Measurements from ENCODE around the gene BRCA1. TPM values are rescaled to one million over a fixed set of nuclear protein-coding genes. Genes with fewer than 3 reads are reported as not detected.
"Not testable (repeated sequence)": the region's sequence is repeated elsewhere in the genome, so short reads cannot be mapped to it uniquely, and the experiment has no call there.

The BRCA1 gene
- total and polyA plus RNA-seq, 3 donors from 2014 or later = 20.9 to 47.7 (median 28.6) TPM

- TF ChIP-seq POLR2A (IDR thresholded peaks at IDR 0.05) = no peak
- Histone ChIP-seq H3K27me3 (no peaks in the 10 kb centered on the region), H3K27ac (no peak overlapping the region), H3K4me1 (no peaks in the 10 kb centered on the region), H3K4me3 (no peak overlapping the region), H3K9me3 (no peaks in the 10 kb centered on the region), H3K36me3 (ENCODE audit: low read depth, missing control alignments) (no peaks in the 10 kb centered on the region)
- DNase-seq = no peak
- WGBS, 2 donors = 93 to 97% methylated on average over 19 of the region's 19 CpGs
- intact Hi-C loops (cut with DNase I; ENCODE audit: low total_unique reads) = no loop called here
Measured at GRCh38 chr17:43135454-43135819, 10.3 kb upstream of the BRCA1 start.

DNA sequence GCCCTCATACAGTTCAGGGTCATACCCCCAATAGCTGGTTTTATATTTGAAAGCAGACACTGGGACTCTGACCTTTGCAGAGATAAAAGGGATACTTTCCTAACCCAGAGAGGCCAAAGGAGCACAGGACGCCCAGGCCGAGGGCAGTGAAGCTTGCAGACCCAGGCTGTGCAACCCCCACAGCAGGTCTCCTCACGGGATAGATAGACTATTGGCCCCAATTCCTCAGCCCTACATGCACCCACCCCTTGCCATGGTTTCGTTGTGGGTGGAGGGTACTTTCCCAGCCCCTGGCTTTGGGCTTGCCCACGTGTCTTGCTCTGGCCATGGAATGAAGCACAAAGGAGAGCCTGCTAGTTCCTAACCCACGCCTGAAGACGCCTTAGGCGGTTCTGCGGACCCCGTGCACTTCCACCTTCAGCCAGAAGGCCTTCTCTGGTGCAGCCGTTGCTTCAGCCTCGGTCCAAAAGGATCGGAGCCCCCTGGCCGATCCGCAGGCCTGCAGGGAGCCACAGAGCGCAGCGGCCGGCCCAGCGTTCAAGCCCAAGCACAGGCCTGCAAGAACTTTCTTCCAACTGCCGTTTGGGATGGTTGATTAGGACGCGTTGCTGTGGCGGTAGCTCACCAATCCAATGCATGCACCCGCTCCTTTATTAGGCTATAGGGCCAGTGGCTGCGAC lies 9.8 kb upstream of the BRCA1 start:
- H3K27ac ChIP-seq = no peak overlapping the region
- H3K36me3 ChIP-seq (ENCODE audit: low read depth, missing control alignments) = no peaks in the 10 kb centered on the region
- H3K9me3 ChIP-seq = no peaks in the 10 kb centered on the region
- intact Hi-C loops (cut with DNase I; ENCODE audit: low total_unique reads) = no loop called here
- H3K4me3 ChIP-seq = no peak overlapping the region
- H3K27me3 ChIP-seq = no peaks in the 10 kb centered on the region
- DNase-seq = no peak
- H3K4me1 ChIP-seq = no peaks in the 10 kb centered on the region
- TF ChIP-seq, protein P1, sequence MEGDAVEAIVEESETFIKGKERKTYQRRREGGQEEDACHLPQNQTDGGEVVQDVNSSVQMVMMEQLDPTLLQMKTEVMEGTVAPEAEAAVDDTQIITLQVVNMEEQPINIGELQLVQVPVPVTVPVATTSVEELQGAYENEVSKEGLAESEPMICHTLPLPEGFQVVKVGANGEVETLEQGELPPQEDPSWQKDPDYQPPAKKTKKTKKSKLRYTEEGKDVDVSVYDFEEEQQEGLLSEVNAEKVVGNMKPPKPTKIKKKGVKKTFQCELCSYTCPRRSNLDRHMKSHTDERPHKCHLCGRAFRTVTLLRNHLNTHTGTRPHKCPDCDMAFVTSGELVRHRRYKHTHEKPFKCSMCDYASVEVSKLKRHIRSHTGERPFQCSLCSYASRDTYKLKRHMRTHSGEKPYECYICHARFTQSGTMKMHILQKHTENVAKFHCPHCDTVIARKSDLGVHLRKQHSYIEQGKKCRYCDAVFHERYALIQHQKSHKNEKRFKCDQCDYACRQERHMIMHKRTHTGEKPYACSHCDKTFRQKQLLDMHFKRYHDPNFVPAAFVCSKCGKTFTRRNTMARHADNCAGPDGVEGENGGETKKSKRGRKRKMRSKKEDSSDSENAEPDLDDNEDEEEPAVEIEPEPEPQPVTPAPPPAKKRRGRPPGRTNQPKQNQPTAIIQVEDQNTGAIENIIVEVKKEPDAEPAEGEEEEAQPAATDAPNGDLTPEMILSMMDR (IDR thresholded peaks at IDR 0.05) = no peak
- no peak for TF ChIP-seq POLR2A (IDR thresholded peaks at IDR 0.05)
- WGBS, 2 donors = 86 to 96% methylated on average over 23 to 25 of the region's 25 CpGs

DNA sequence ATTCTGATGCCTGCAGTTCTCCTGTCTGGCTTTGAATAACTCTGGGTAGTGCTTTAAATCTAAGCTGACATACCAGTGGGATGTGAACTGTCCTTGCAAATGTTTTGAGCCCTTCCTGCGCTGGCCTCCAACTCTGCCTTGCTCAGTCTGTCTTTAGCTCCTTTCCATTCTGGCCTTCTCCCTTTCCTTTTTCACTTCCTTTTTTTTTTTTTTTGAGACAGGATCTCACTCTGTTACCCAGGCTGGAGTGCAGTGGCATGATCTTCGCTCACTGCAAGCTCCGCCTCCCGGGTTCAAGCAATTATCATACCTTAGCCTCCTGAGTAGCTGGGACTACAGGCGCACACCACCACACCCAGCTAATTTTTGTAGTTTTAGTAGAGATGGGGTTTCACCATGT lies 8.3 kb upstream of the BRCA1 start:
- intact Hi-C loops (cut with DNase I; ENCODE audit: low total_unique reads); H3K27me3 ChIP-seq; H3K36me3 ChIP-seq (ENCODE audit: low read depth, missing control alignments); H3K4me1 ChIP-seq; H3K9me3 ChIP-seq; H3K27ac ChIP-seq; DNase-seq; H3K4me3 ChIP-seq: not testable (repeated sequence)
- WGBS, 2 donors = 95 to 98% methylated on average over 5 of the region's 5 CpGs

- no peak for TF ChIP-seq POLR2A (IDR thresholded peaks at IDR 0.05)
- TF ChIP-seq, protein P1 (IDR thresholded peaks at IDR 0.05) = no peak
- Histone ChIP-seq H3K9me3 (no peaks in the 10 kb centered on the region), H3K36me3 (ENCODE audit: low read depth, missing control alignments) (no peaks in the 10 kb centered on the region), H3K27me3 (no peaks in the 10 kb centered on the region), H3K4me3 (no peak overlapping the region), H3K27ac (no peak overlapping the region), H3K4me1 (no peaks in the 10 kb centered on the region)
- intact Hi-C loops (cut with DNase I; ENCODE audit: low total_unique reads) = no loop called here
- DNase-seq = no peak
- 84 to 86% methylated on average over 2 of the region's 2 CpGs for WGBS, 2 donors
Measured at GRCh38 chr17:43132117-43132516, 7.0 kb upstream of the BRCA1 start.

- WGBS, 2 donors = 72 to 81% methylated on average over 11 of the region's 11 CpGs
- Histone ChIP-seq H3K4me3 (no peak overlapping the region), H3K9me3 (no peaks in the 10 kb centered on the region), H3K36me3 (ENCODE audit: low read depth, missing control alignments) (no peaks in the 10 kb centered on the region), H3K4me1 (peaks cover 6% of the 10 kb centered on the region), H3K27ac (peak overlapping the region in 1 of 2 donors; percentile 7), H3K27me3 (no peaks in the 10 kb centered on the region)
- intact Hi-C loops (cut with DNase I; ENCODE audit: low total_unique reads) = no loop called here
- DNase-seq = no peak
- no peak for TF ChIP-seq POLR2A (IDR thresholded peaks at IDR 0.05)
- TF ChIP-seq, protein P1 (IDR thresholded peaks at IDR 0.05) = no peak
Measured at GRCh38 chr17:43129671-43130010, 4.5 kb upstream of the BRCA1 start.

DNA sequence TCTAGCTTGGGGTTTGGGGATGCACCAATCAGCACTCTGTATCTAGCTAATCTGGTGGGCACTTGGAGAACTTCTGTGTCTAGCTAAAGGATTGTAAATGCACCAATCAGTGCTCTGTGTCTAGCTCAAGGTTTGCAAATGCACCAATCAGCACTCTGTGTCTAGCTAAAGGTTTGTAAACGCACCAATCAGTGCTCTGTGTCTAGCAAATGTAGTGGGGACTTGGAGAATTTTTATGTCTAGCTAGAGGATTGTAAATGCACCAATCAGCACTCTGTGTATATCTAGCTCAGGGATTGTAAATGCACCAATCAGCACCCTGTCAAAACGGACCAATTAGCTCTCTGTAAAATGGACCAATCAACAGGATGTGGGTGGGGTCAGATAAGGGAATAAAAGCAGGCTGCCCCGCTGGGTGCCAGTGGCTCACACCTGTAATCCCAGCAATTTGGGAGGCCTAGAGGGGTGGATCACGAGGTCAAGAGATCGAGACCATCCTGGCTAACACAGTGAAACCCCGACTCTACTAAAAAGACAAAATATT lies 2.2 kb upstream of the BRCA1 start:
- H3K27me3 ChIP-seq; H3K4me3 ChIP-seq; H3K36me3 ChIP-seq (ENCODE audit: low read depth, missing control alignments); intact Hi-C loops (cut with DNase I; ENCODE audit: low total_unique reads); H3K9me3 ChIP-seq; H3K27ac ChIP-seq: not testable (repeated sequence)
- DNase-seq = peak; percentile 25
- H3K4me1 ChIP-seq = peaks cover 10% of the 10 kb centered on the region
- 87 to 89% methylated on average over 6 of the region's 6 CpGs for WGBS, 2 donors
